GM23338 (cell line): ENCODE data around the gene EXO5.
"Not testable (repeated sequence)": the region's sequence is repeated elsewhere in the genome, so short reads cannot be mapped to it uniquely, and the experiment has no call there.

Experiments
- CREB1 ChIP-seq: fragments of 250-450 bp; sonication (Bioruptor Pico); IDR thresholded peaks from 2 replicates; pipeline ENCODE4 v1.5.0; 2020; ENCODE audit warnings: low read depth, mild to moderate bottlenecking, moderate library complexity
- CTCF ChIP-seq, 2 experiments: fragments of 200-600 bp in 1 of 2; sonication (generic) in 1 of 2; conservative IDR thresholded peaks; 2 replicates each; pipeline versions ENCODE4 v1.5.1 to v1.6.1; 2016 to 2017; ENCODE audit warnings: antibody characterized with exemption in 2 of 2, low read depth in 2 of 2, mild to moderate bottlenecking in 2 of 2, moderate library complexity in 1 of 2
- ETS1 ChIP-seq: IDR thresholded peaks from 2 replicates; pipeline ENCODE4 v1.6.1; 2016; ENCODE audit warnings: antibody characterized with exemption
- EZH2 ChIP-seq: fragments of 200-600 bp; sonication (generic); IDR thresholded peaks from one replicate; pipeline ENCODE4 v1.8.0; 2017; ENCODE audit warnings: antibody characterized with exemption, mild to moderate bottlenecking, low read depth; ENCODE audit not compliant: unreplicated experiment
- EZH2phosphoT487 ChIP-seq: fragments of 200-600 bp; sonication (generic); IDR thresholded peaks from one replicate; pipeline ENCODE4 v1.8.1; 2018; ENCODE audit warnings: antibody characterized with exemption; ENCODE audit not compliant: unreplicated experiment
- JUNB ChIP-seq: IDR thresholded peaks from one replicate; pipeline ENCODE4 v1.6.1; 2016; ENCODE audit warnings: antibody characterized with exemption; ENCODE audit not compliant: unreplicated experiment
- NANOG ChIP-seq: IDR thresholded peaks from 2 replicates; pipeline ENCODE4 v1.6.1; 2016; ENCODE audit warnings: antibody characterized with exemption, borderline replicate concordance
- POLR2AphosphoS5 ChIP-seq: IDR thresholded peaks from 2 replicates; pipeline ENCODE4 v1.6.1; 2016; ENCODE audit warnings: antibody characterized with exemption, low read depth
- REST ChIP-seq: IDR thresholded peaks from one replicate; pipeline ENCODE4 v1.6.1; 2018; ENCODE audit warnings: antibody characterized with exemption; ENCODE audit not compliant: unreplicated experiment
- STAT1 ChIP-seq: IDR thresholded peaks from one replicate; pipeline ENCODE4 v1.6.1; 2016; ENCODE audit warnings: antibody characterized with exemption; ENCODE audit not compliant: unreplicated experiment
- ZNF331 ChIP-seq: fragments of 250-450 bp; sonication (Bioruptor Pico); IDR thresholded peaks from 2 replicates; pipeline ENCODE4 v1.5.0; 2020; ENCODE audit warnings: low read depth, mild to moderate bottlenecking, moderate library complexity
- ZNF462 ChIP-seq: fragments of 250-450 bp; sonication (Bioruptor Pico); IDR thresholded peaks from 2 replicates; pipeline ENCODE4 v1.5.0; 2020; ENCODE audit warnings: mild to moderate bottlenecking, moderate library complexity

GRCh38 chr1:40558241-40558640 lies 49.7 kb downstream of the EXO5 start:
- TF ChIP-seq CTCF (conservative IDR thresholded peaks at IDR 0.05; ENCODE audit: low read depth in 2 of 2); JUNB; EZH2; POLR2AphosphoS5; ETS1; EZH2phosphoT487; REST; CREB1 (CRISPR knock-in tag); ZNF462; NANOG; ZNF331 (CRISPR knock-in tag); STAT1: not testable (repeated sequence)
